Left ventricle myocardium inferior (tissue), 1 donor: ENCODE measurements around the gene ANKMY1. TPM values are rescaled to one million over a fixed set of nuclear protein-coding genes. Genes with fewer than 3 reads are reported as not detected.

Source experiments
- DNase-seq: peaks from one replicate; pipeline ENCODE4 v3.0.0-alpha.2; 2020
- H3K27ac ChIP-seq: fragments of 200-600 bp; replicated peaks from 2 replicates; pipeline ENCODE4 v1.8.0; 2021
- H3K27me3 ChIP-seq: fragments of 200-600 bp; 2 replicates; pipeline ENCODE4 v1.8.0; 2021; ENCODE audit warnings: low read depth
- H3K36me3 ChIP-seq: fragments of 200-600 bp; 2 replicates; pipeline ENCODE4 v1.8.0; 2021
- H3K4me1 ChIP-seq: fragments of 200-600 bp; 2 replicates; pipeline ENCODE4 v1.8.0; 2021
- H3K4me3 ChIP-seq: fragments of 200-600 bp; 2 replicates; pipeline ENCODE4 v1.8.0; 2021; ENCODE audit warnings: mild to moderate bottlenecking, moderate library complexity
- H3K9me3 ChIP-seq: fragments of 200-600 bp; replicated peaks from 2 replicates; pipeline ENCODE4 v1.8.0; 2021
- intact Hi-C: fragments of 100-400 bp; cut with micrococcal nuclease; formaldehyde crosslinking; loops from one replicate; pipeline ENCODE4 v1.11.0; 2022
- total RNA-seq: library from RNA; stranded (reverse); fragmentation: NEBNext Ultra II Directional; extraction: Animal tissue kit (Norgen Biotek cat#: 25700); gene quantifications from one replicate; pipeline ENCODE4 v1.2.1, GENCODE V29; 2021
- TF ChIP-seq, protein P1 (sequence below): fragments of 200-600 bp; IDR thresholded peaks from 2 replicates; pipeline ENCODE4 v1.8.0; 2021; ENCODE audit warnings: antibody characterized with exemption, mild to moderate bottlenecking, borderline replicate concordance
- donor health status: DM: no; HTN: yes; CAD: no; lungs with severe emphysema.

The ANKMY1 gene
- total RNA-seq, 1 donor from 2014 or later, result 4.0 TPM

GRCh38 chr2:240529344-240529999 is 28.3 kb downstream of the ANKMY1 start:
- TF ChIP-seq, protein P1, sequence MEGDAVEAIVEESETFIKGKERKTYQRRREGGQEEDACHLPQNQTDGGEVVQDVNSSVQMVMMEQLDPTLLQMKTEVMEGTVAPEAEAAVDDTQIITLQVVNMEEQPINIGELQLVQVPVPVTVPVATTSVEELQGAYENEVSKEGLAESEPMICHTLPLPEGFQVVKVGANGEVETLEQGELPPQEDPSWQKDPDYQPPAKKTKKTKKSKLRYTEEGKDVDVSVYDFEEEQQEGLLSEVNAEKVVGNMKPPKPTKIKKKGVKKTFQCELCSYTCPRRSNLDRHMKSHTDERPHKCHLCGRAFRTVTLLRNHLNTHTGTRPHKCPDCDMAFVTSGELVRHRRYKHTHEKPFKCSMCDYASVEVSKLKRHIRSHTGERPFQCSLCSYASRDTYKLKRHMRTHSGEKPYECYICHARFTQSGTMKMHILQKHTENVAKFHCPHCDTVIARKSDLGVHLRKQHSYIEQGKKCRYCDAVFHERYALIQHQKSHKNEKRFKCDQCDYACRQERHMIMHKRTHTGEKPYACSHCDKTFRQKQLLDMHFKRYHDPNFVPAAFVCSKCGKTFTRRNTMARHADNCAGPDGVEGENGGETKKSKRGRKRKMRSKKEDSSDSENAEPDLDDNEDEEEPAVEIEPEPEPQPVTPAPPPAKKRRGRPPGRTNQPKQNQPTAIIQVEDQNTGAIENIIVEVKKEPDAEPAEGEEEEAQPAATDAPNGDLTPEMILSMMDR, result no peak
- H3K27me3 ChIP-seq, result no peaks in the 10 kb centered on the region
- no peak overlapping the region for H3K4me3 ChIP-seq
- peaks cover 26% of the 10 kb centered on the region for H3K9me3 ChIP-seq
- H3K4me1 ChIP-seq, result no peaks in the 10 kb centered on the region
- intact Hi-C loops, result no loop called here
- H3K36me3 ChIP-seq, result peaks cover 56% of the 10 kb centered on the region
- no peak for DNase-seq
- no peak overlapping the region for H3K27ac ChIP-seq

GRCh38 chr2:240528406-240529040 is 29.3 kb downstream of the ANKMY1 start:
- Histone ChIP-seq H3K4me3 (no peak overlapping the region), H3K36me3 (peaks cover 60% of the 10 kb centered on the region), H3K9me3 (peaks cover 26% of the 10 kb centered on the region), H3K27me3 (no peaks in the 10 kb centered on the region), H3K27ac (no peak overlapping the region), H3K4me1 (no peaks in the 10 kb centered on the region)
- DNase-seq, result no peak
- intact Hi-C loops, result no loop called here
- TF ChIP-seq, protein P1, result no peak

GRCh38 chr2:240527153-240527750 is 30.5 kb downstream of the ANKMY1 start:
- TF ChIP-seq, protein P1, result no peak
- intact Hi-C loops, result no loop called here
- Histone ChIP-seq H3K4me1 (no peaks in the 10 kb centered on the region), H3K27me3 (no peaks in the 10 kb centered on the region), H3K4me3 (no peak overlapping the region), H3K9me3 (peaks cover 16% of the 10 kb centered on the region), H3K36me3 (peaks cover 73% of the 10 kb centered on the region), H3K27ac (no peak overlapping the region)
- no peak for DNase-seq

- Histone ChIP-seq H3K27ac (no peak overlapping the region), H3K36me3 (peaks cover 73% of the 10 kb centered on the region), H3K4me3 (no peak overlapping the region), H3K4me1 (no peaks in the 10 kb centered on the region), H3K9me3 (peaks cover 13% of the 10 kb centered on the region), H3K27me3 (no peaks in the 10 kb centered on the region)
- intact Hi-C loops, result no loop called here
- no peak for DNase-seq
- TF ChIP-seq, protein P1, result no peak
Measured at GRCh38 chr2:240526521-240526920, 31.3 kb downstream of the ANKMY1 start.

DNA sequence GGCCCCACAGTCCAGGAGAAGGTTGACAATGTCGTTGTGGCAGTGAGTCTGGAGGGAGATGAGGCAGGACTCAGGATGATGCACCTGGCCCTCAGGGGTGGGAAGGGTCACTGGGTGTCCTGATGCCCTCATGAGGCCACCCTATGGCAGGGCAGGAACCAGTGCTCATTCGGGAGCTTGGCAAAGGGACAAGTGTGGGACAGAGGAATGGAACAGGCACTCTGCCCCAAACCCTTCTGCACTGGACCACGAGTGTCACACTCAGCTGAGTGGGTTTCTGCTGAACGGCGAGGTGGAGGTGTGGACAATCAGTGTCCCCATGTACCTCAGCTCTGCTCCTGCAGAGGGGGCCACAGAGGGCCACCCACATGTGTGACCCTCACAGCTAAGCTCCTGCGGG is 32.0 kb downstream of the ANKMY1 start:
- H3K4me1 ChIP-seq, result no peaks in the 10 kb centered on the region
- H3K4me3 ChIP-seq, result no peak overlapping the region
- TF ChIP-seq, protein P1, result no peak
- H3K27ac ChIP-seq, result no peak overlapping the region
- no peaks in the 10 kb centered on the region for H3K27me3 ChIP-seq
- intact Hi-C loops, result no loop called here
- peaks cover 6% of the 10 kb centered on the region for H3K9me3 ChIP-seq
- DNase-seq, result no peak
- H3K36me3 ChIP-seq, result peaks cover 66% of the 10 kb centered on the region
